ENCODE results near the gene BTBD9.

The BTBD9 gene

GRCh38 chr6:38391626-38392579 lies 247.8 kb downstream of the BTBD9 start:
- DNase-seq (ENCODE audit: low read depth in 1 of 2, low spot score in 1 of 2) = no peak

- no peak for DNase-seq (ENCODE audit: low read depth in 1 of 2, low spot score in 1 of 2)
Observed at GRCh38 chr6:38391206-38391605, 248.5 kb downstream of the BTBD9 start.

- DNase-seq (ENCODE audit: low read depth in 1 of 2, low spot score in 1 of 2) = no peak
Observed at GRCh38 chr6:38389875-38390274, 249.9 kb downstream of the BTBD9 start.

DNA sequence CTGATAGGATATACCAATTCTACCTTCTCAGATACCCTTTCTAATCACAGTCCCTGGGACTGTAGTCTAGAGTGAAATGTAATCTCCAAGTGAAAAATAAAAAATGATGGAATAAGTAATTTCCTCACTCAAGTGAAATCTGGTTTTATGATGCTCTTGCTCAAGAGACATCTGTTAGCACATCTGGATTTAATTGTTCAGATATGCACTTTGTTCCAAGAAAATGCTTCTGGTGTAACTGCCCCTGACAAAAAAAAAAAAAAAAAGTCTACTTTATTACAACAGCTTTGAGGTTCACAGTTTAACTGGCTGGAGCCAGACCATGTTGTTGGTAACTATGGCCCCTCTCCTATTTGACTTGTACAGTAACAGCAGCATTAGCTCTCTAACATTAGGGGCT lies 251.8 kb downstream of the BTBD9 start:
- DNase-seq (ENCODE audit: low read depth in 1 of 2, low spot score in 1 of 2) = no peak

- no peak for DNase-seq (ENCODE audit: low read depth in 1 of 2, low spot score in 1 of 2)
Observed at GRCh38 chr6:38387461-38387860, 252.3 kb downstream of the BTBD9 start.

DNA sequence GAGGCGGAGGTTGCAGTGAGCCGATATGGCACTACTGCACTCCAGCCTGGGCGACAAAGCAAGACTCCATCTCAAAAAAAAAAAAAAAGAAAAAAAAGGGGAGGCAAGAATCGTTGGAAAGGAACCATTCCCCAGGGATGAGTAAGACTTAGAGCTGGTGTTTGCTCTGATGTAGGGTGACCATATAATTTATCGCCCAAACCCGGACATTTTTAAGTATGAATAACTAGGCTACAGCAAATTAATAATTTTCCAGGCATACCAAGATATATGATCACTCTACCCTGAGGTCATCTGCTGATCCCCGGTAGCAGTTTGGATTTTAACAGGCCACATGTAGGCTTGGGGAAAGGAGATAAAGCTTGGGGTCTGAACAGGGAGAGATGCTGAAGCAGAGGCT lies 260.9 kb downstream of the BTBD9 start:
- no peak for DNase-seq (ENCODE audit: low read depth in 1 of 2, low spot score in 1 of 2)

DNA sequence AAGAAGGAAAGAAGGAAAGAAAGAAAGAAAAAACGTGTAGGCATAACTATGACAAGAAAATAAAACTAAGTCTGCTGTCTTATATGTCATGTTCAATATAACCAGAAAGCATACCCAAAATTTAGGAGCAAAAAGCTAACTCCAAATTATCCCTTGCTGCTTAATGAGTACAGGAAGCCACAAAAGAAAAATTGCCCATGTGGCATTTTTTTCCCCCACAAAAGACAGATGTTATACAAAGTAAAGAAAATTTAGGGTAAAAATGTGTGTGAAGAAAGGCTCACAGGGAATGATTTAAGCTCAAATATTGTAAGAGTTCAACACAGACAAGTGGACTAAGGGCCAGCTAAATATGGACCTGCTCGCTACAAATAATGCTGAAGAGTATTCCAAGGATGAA lies 263.8 kb downstream of the BTBD9 start:
- no peak for DNase-seq (ENCODE audit: low read depth in 1 of 2, low spot score in 1 of 2)

DNA sequence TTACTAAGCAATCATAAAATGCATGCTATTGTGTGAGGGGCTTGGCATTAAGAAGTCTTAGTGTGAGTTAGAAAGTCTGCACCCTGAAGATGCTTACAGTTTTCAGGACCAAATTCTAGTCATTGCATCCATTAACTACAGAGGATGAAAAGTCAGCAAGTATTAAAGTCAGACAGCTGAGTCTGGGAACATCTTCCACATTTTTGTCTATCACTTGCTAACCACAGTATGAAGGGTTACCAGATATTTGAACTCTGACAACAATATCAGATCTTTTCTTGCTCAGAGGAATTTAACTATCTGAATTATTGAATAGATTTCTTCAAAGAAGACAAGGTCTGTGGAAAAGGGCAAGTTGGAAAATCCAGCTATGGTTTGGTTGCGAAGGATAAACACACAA lies 264.4 kb downstream of the BTBD9 start:
- no peak for DNase-seq (ENCODE audit: low read depth in 1 of 2, low spot score in 1 of 2)

DNA sequence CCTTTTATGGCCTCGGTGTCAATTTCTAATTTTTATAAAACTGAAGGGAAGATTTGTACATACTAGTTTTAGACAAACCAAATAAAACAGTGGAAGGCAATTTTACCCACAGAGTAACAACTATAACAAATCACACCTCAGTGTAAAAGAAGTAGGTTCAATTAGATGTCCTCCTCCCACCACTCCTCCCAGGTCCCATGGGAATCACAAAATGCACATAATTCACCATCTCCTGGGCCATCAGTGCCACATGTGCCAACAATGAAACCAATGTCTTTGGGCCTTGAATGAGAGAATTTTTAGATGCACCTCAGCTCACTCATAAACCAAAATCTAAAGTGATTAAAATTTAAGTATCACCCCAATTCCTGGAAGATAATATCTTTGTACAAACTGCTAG lies 267.8 kb downstream of the BTBD9 start:
- no peak for DNase-seq (ENCODE audit: low read depth in 1 of 2, low spot score in 1 of 2)

GRCh38 chr6:38370653-38371601 lies 268.8 kb downstream of the BTBD9 start:
- no peak for DNase-seq (ENCODE audit: low read depth in 1 of 2, low spot score in 1 of 2)

- no peak for DNase-seq (ENCODE audit: low read depth in 1 of 2, low spot score in 1 of 2)
Observed at GRCh38 chr6:38367231-38367630, 272.5 kb downstream of the BTBD9 start.

DNA sequence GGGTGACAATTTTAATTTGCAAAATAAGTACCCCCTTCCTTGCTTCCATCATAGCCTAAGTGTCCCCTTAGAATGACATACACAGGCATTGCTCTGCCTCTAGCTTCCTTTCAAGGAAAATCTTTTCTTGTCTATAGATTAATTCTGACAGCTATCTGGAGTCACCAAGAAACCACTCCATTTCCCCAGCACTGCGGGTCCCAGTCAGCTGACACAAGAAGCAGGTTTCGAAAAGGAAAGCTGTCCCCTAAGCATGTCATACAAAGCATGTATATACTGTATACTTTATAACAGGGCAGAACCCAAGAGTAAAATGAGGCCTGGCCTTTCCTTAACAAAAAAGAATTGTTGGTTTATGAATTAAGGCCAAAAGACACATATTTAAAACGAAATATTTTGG lies 273.5 kb downstream of the BTBD9 start:
- DNase-seq (ENCODE audit: low read depth in 1 of 2, low spot score in 1 of 2) = no peak

DNA sequence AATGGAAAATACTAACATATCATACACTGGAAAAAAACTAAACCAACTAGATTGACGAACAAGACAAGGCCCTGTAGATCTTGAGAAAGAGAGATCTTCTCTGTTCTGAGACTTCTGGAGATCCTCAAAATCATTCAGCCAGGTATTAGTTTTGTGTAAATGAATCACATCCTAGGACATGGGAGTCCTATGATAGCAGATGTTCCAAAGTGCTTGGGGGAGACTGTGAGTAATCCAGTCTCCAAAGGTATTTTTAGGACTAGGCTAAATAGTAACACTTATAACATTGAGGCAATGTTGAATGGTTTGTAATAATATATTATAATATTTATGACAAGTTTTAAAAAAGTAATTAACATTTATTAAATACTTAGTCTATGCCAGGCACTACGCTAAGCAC lies 275.0 kb downstream of the BTBD9 start:
- DNase-seq (ENCODE audit: low read depth in 1 of 2, low spot score in 1 of 2) = no peak

DNA sequence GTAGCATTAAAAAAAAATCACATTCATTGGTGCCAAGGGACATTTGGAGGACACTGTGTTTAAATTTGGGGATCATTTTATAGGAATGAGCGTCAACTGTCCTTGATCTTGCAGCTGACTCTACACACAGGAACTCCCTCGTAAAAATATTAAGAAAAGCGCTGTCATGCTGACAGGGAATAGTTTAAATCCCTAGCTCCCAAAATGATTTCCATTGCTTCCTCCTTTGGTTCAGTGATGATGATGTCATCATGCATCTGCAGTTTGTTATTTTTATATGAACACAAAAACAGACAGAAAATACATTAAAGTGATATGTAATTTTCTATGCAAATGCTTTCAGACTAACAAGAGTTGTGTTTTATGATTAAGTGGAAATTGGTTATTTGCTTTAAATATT lies 275.6 kb downstream of the BTBD9 start:
- DNase-seq (ENCODE audit: low read depth in 1 of 2, low spot score in 1 of 2) = no peak

DNA sequence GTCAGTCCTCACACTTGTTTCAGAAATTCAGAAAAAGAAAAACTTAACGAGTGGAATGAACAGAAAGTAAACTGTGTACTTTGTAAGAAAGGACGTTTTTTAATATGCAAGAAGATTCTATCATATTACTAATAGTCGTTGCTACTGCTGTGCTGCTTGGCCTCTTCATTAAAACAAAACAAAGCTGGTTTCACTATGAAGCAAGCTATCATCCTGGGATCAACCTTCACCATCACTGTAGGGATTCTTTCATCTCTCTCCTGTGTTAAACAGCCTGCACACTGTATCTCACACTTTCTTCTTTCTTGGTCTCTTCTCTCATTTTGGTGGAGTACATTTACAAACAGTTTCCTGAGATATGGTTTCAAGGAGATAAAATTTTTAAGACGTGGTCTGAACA lies 284.2 kb downstream of the BTBD9 start:
- no peak for DNase-seq (ENCODE audit: low read depth in 1 of 2, low spot score in 1 of 2)

DNA sequence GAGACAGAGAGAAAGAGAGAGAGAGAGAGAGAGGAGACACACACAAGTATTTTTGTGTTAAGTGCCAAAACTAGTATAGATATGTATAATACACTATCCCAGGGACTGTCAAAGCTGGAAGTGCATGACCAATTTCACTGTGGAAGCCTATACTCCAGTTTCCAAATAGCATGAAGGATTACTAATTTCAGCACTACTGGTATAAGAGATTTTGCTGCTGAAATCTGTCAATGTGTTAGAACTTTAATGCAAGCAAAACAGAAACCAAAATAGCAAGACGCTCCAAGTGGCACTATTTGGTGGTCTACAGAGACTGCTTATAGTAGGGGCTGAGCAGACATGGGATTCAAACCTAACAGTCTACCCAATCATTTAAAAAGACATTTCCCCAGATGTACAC lies 284.8 kb downstream of the BTBD9 start:
- no peak for DNase-seq (ENCODE audit: low read depth in 1 of 2, low spot score in 1 of 2)

DNA sequence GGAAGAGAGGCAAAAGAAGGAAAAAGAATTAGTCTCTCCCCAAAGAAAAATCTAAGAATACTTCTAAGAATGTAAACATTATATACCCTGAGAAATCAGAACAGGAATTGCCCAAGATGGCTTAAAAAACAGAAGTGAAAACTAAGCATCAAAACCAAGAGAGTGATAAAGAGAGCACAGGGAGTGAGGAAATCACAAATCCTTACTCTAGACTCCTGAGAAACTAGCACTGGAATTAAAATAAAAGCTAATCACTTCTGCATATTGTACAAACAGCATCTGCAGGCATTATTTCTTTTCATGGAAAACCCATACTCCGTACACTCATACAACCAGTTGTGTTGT lies 285.7 kb downstream of the BTBD9 start:
- DNase-seq (ENCODE audit: low read depth in 1 of 2, low spot score in 1 of 2) = no peak

DNA sequence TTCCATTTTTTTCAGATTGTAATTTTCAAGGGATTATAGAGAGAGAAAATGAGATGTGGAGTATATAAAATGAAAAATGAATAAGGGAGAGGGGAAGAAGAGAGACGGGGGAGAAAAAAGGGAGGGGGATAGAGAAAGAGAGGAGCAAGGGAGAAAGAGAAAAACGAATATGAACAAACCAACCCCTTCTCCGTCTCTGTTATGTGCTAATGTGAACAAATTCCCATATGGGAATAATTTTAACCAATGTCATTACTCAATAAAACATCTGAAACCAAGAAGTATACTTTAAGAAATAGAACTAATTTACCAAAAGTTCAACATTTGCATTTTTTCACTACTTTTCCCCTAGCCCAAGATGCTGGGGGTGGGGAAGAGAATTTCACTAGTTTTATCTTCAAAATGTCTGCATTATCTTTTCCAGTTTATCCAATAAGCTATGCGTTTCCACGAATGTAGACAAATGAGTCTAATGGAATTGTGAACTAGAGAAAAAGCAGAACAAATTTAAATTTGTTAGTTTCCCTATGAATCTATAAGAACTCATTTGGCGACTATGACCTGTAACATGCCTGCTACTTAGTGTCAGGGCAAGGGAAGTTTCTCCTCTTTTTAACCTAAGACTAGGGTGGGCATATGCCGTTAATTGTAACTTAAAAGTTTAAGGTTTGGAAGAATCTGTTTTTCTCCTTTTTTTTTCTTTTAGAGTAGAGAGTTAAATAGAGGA lies 286.3 kb downstream of the BTBD9 start:
- no peak for DNase-seq (ENCODE audit: low read depth in 1 of 2, low spot score in 1 of 2)

DNA sequence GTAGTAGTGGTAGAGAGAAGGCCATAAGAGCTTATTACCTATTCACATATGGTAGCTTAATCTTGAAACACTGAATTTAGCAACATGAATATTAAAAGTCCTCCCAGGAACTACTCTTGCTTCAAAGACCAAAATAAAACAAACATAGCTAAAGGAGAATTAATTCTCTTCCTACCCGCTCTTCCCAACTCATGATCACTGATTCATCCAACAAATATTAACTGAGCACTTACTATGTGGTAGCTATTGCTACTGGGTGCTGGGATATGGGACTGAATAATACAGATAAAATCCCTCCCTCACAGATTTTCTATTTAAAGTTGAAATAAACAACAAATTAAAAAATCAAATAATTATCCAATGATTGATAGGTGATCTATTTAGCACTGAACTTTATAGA lies 287.1 kb downstream of the BTBD9 start:
- DNase-seq (ENCODE audit: low read depth in 1 of 2, low spot score in 1 of 2) = no peak

DNA sequence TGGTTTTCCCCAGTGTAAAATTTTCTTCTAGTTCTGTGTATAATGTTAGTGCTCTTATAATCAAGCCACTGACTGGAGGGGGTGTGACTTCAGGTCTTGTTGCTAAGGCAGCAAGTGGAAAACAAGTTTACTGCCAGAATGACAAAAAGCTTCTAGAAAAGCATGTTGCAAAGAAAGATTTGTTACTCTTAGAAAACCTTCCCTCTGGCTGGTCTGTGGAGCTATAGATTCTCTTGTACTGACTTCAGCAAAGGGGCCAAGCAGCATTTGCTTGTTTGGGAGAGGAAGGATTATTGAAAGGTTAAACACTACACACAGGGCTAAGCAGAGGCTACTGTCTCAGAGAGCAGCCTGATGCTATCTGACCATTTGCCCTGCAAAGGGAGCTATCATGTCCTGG lies 288.8 kb downstream of the BTBD9 start:
- no peak for DNase-seq (ENCODE audit: low read depth in 1 of 2, low spot score in 1 of 2)

DNA sequence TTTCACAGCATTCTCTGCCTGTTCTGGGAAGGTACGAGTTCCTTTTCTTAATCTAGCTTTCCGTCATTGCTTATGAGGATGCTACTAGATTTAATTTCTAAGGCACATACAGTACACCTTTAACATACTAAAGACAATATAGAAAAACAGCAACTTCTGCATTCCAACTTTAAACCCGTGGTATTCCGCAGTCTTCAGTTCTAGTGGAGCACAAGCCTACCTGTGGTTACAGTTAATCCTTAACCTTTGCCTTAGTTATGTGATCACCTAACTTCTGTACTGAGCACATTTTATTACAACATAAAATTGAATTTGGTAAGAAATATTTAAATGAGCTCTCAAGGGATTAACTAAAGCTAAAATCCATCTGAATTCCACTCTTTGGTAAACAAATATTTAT lies 289.5 kb downstream of the BTBD9 start:
- DNase-seq (ENCODE audit: low read depth in 1 of 2, low spot score in 1 of 2) = no peak

- no peak for DNase-seq (ENCODE audit: low read depth in 1 of 2, low spot score in 1 of 2)
Observed at GRCh38 chr6:38349795-38350194, 289.9 kb downstream of the BTBD9 start.

Measured in stimulated activated CD4-positive, alpha-beta T cell treated with anti-CD3 and anti-CD28 coated beads, Interleukin-15, amount 100 ng/mL, for 1 hour (primary cell).